MM.1S (cell line): ENCODE measurements around the gene CFAP70.

Source experiments
- DNase-seq: peaks from one replicate; pipeline ENCODE4 v3.0.0-alpha.2; 2015
- H2AFZ ChIP-seq: fragments of 300-600 bp; sonication (generic); 2 replicates; pipeline ENCODE4 v1.6.0; 2016; ENCODE audit warnings: antibody characterized with exemption, low read length
- H3F3A ChIP-seq: fragments of 300-600 bp; sonication (generic); 2 replicates; pipeline ENCODE4 v1.6.1; 2016; ENCODE audit warnings: mild to moderate bottlenecking, antibody characterized with exemption, low read length, moderate library complexity, mixed read lengths; ENCODE audit not compliant: insufficient read depth
- H3K27ac ChIP-seq: fragments of 300-600 bp; sonication (generic); 2 replicates; pipeline ENCODE4 v1.5.1; 2016; ENCODE audit warnings: mild to moderate bottlenecking, low read length
- H3K27me3 ChIP-seq: fragments of 300-600 bp; sonication (generic); replicated peaks from 2 replicates; pipeline ENCODE4 v1.6.0; 2016; ENCODE audit warnings: low read length; ENCODE audit not compliant: insufficient read depth
- H3K36me3 ChIP-seq: fragments of 300-600 bp; sonication (generic); replicated peaks from 2 replicates; pipeline ENCODE4 v1.6.1; 2016; ENCODE audit warnings: mild to moderate bottlenecking, low read length, mixed read lengths; ENCODE audit not compliant: insufficient read depth
- H3K4me1 ChIP-seq: fragments of 300-600 bp; sonication (generic); 2 replicates; pipeline ENCODE4 v1.6.1; 2016; ENCODE audit warnings: low read length, mixed read lengths
- H3K4me2 ChIP-seq: fragments of 300-600 bp; sonication (generic); 2 replicates; pipeline ENCODE4 v1.6.0; 2016; ENCODE audit warnings: low read depth, low read length
- H3K4me3 ChIP-seq: fragments of 300-600 bp; sonication (generic); 2 replicates; pipeline ENCODE4 v1.5.1; 2016; ENCODE audit warnings: low read length, mixed read lengths
- H3K79me2 ChIP-seq: fragments of 300-600 bp; sonication (generic); 2 replicates; pipeline ENCODE4 v1.6.1; 2016; ENCODE audit warnings: mixed run types, low read length, mixed read lengths
- H3K9ac ChIP-seq: fragments of 300-600 bp; sonication (generic); 2 replicates; pipeline ENCODE4 v1.6.1; 2016; ENCODE audit warnings: low read length, mixed read lengths
- H3K9me2 ChIP-seq: fragments of 300-600 bp; sonication (generic); replicated peaks from 2 replicates; pipeline ENCODE4 v1.6.1; 2016; ENCODE audit warnings: mild to moderate bottlenecking, low read length, mixed read lengths; ENCODE audit not compliant: insufficient read depth
- H3K9me3 ChIP-seq: fragments of 300-600 bp; sonication (generic); replicated peaks from 2 replicates; pipeline ENCODE4 v1.6.1; 2016; ENCODE audit warnings: mild to moderate bottlenecking, low read length, mixed read lengths; ENCODE audit not compliant: insufficient read depth
- H4K20me1 ChIP-seq: fragments of 300-600 bp; sonication (generic); 2 replicates; pipeline ENCODE4 v1.6.1; 2016; ENCODE audit warnings: mild to moderate bottlenecking, low read length, moderate library complexity, mixed read lengths; ENCODE audit not compliant: insufficient read depth
- CTCF ChIP-seq: fragments of 300-600 bp; sonication (generic); IDR thresholded peaks from 2 replicates; pipeline ENCODE4 v1.5.1; 2016; ENCODE audit warnings: antibody characterized with exemption, low read length, mixed read lengths
- EZH2 ChIP-seq: fragments of 300-600 bp; sonication (generic); optimal IDR thresholded peaks from 2 replicates; pipeline ENCODE3; 2017; ENCODE audit warnings: low read depth, mild to moderate bottlenecking, antibody characterized with exemption, low read length, mixed read lengths
- EZH2phosphoT487 ChIP-seq: fragments of 300-600 bp; sonication (generic); IDR thresholded peaks from 2 replicates; pipeline ENCODE4 v1.6.1; 2018; ENCODE audit warnings: antibody characterized with exemption, low read length

Gene CFAP70

GRCh38 chr10:73225518-73225917, 133.1 kb downstream of the CFAP70 start:
- Histone ChIP-seq H3K9me3 (no peaks in the 10 kb centered on the region), H3K4me2 (no peak overlapping the region), H3K27ac (no peak overlapping the region), H3F3A (0 out of 2 replicates have a peak, but pooled peaks cover 2% of the 10 kb centered on the region), H3K4me1 (no peaks in the 10 kb centered on the region), H2AFZ (no peak overlapping the region), H3K9me2 (no peaks in the 10 kb centered on the region), H3K27me3 (no peaks in the 10 kb centered on the region), H3K4me3 (no peak overlapping the region), H3K79me2 (no peaks in the 10 kb centered on the region), H4K20me1 (no peaks in the 10 kb centered on the region), H3K36me3 (no peaks in the 10 kb centered on the region), H3K9ac (no peak overlapping the region)
- no peak for DNase-seq
- no peak for TF ChIP-seq EZH2
- no peak for TF ChIP-seq CTCF
- TF ChIP-seq EZH2phosphoT487, result no peak

- Histone ChIP-seq H3K9me2 (no peaks in the 10 kb centered on the region), H3K27ac (no peak overlapping the region), H3K36me3 (no peaks in the 10 kb centered on the region), H4K20me1 (no peaks in the 10 kb centered on the region), H3K4me3 (no peak overlapping the region), H3K4me2 (no peak overlapping the region), H3K79me2 (no peaks in the 10 kb centered on the region), H2AFZ (no peak overlapping the region), H3F3A (no peaks in the 10 kb centered on the region), H3K9ac (no peak overlapping the region), H3K4me1 (no peaks in the 10 kb centered on the region), H3K27me3 (no peaks in the 10 kb centered on the region), H3K9me3 (no peaks in the 10 kb centered on the region)
- no peak for TF ChIP-seq CTCF
- TF ChIP-seq EZH2, result no peak
- no peak for TF ChIP-seq EZH2phosphoT487
- no peak for DNase-seq
These were observed 137.7 kb downstream of the CFAP70 start for GRCh38 chr10:73220989-73221388.

GRCh38 chr10:73219384-73219783, 139.3 kb downstream of the CFAP70 start:
- no peaks in the 10 kb centered on the region for H3K79me2 ChIP-seq
- no peaks in the 10 kb centered on the region for H3K9me2 ChIP-seq
- H3K27me3 ChIP-seq, result no peaks in the 10 kb centered on the region
- no peaks in the 10 kb centered on the region for H3K9me3 ChIP-seq
- no peak overlapping the region for H3K4me3 ChIP-seq
- no peaks in the 10 kb centered on the region for H3F3A ChIP-seq
- H2AFZ ChIP-seq, result no peak overlapping the region
- no peaks in the 10 kb centered on the region for H3K4me1 ChIP-seq
- no peak overlapping the region for H3K27ac ChIP-seq
- TF ChIP-seq EZH2 (no peak), CTCF (no peak), EZH2phosphoT487 (no peak)
- DNase-seq, result no peak
- no peaks in the 10 kb centered on the region for H4K20me1 ChIP-seq
- no peak overlapping the region for H3K4me2 ChIP-seq
- H3K36me3 ChIP-seq, result no peaks in the 10 kb centered on the region
- H3K9ac ChIP-seq, result no peak overlapping the region
